Stimulated activated CD4-positive, alpha-beta T cell treated with anti-CD3 and anti-CD28 coated beads, Interleukin-12 subunit alpha, Interleukin-12 subunit beta, amount 100 ng/mL, for 48 hours (primary cell): ENCODE data around the gene COL10A1.
"Not testable (repeated sequence)": the region's sequence is repeated elsewhere in the genome, so short reads cannot be mapped to it uniquely, and the experiment has no call there.

Experiments used
- DNase-seq, 3 donors: peaks; one replicate each; pipeline ENCODE4 v3.0.0-alpha.2; 2020; ENCODE audit warnings: low read depth in 2 of 3, low spot score in 1 of 3

The COL10A1 gene

DNA sequence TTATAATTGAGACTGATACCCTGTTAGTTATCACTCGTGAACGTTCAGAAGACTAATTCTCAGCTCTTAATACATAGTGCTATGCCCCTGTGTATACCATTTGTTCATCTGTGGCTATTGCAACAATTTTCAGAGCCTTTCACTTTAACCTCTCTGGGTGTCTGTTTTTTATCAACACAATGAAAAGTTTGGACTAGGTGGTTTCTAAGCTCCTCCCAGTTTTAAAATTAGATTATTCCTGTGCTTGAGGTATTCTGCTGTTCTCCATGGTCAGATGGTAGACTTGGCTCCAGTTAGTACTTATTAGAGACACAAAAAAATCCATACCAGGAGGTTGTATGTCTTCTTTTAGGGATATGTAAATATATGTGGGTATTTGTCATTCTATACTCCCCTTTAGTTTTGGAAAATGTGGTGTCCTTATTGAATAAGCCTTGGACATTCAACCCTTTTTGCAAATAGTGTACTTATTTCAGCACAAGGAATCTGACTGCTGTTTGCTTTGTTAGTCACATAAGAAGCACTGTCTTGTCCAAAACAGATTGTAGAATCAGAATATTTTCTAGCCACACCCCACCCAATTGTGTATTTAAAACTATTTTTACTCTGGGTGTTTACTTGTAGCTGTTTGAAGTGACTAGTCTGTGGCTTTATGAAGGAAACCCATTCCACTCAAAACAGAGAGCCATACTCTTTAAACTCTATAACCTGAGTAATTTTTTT lies 2.0 kb upstream of the COL10A1 start:
- no peak for DNase-seq

DNA sequence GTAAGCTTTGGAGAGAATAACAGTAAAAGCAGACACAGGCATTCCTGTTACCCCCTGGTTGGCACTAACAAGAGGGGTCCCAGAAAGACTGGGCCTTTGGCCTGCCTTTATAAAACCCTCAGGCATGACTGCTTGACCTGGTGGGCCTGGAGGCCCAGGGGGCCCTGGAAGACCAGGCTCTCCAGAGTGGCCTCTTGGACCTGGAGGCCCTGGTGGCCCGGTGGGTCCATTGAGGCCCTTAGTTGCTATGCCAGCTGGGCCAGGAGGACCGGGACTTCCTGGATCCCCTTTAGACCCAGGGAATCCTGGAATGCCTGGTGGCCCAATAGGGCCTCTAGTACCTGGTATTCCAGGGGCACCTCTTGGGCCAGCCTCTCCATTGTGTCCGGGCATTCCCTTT lies 5.5 kb downstream of the COL10A1 start:
- DNase-seq, result no peak

DNA sequence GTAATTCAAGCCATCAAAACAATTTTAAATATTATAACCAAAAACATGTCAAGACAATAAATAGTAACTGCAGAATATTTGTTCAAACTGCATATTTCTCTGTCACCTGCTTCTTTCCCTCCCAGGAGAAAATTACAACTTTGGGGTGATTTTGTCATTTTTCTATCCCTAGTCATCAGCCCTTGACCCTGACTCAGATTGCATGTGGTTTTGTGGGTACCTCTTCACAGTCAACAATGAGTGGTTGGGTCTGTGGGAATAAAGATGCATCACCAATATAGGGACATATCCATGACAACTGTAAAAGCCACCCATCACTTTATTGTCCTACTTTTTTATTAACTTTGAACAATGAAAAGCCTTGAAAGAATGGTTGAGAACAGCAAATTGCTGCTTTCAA lies 7.3 kb downstream of the COL10A1 start:
- DNase-seq, result no peak

DNA sequence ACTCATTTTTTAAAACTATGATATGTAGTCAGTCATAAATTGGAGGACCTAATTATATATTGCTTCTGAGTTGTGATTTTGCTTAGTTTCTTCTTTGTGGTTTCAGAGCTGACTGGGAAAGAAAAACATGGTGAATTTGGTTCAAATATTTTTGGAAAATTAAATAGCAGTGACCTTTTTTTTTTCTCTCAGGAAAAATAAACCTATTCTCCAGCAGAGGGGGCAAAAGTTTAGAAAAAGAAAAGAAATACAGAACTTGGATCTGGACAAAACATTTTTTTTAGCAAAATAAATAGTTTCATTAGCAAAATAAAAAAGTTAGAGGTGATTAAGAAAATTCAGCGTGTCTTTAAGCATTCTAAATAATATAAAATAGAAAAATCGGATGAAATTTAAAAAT lies 10.2 kb downstream of the COL10A1 start:
- no peak for DNase-seq

DNA sequence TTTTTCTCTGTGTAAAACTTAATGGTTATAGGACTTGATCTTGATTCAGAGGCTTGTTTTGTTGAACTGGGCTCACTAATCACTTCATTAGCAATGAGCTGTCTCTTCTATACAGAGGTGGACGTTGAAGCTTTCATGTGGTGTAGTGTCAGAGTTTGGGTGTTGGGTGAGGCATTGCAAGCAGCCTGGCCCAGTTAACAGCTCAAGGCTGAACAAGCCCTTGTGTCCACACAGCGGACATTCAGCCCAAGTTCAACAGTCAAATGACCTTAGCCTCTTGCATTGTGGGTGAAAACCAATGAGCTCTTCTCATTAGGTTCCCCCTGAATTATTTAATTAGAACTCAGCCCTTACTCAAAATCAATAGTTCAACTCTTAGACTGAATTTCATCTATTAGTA lies 12.5 kb downstream of the COL10A1 start:
- no peak for DNase-seq

DNA sequence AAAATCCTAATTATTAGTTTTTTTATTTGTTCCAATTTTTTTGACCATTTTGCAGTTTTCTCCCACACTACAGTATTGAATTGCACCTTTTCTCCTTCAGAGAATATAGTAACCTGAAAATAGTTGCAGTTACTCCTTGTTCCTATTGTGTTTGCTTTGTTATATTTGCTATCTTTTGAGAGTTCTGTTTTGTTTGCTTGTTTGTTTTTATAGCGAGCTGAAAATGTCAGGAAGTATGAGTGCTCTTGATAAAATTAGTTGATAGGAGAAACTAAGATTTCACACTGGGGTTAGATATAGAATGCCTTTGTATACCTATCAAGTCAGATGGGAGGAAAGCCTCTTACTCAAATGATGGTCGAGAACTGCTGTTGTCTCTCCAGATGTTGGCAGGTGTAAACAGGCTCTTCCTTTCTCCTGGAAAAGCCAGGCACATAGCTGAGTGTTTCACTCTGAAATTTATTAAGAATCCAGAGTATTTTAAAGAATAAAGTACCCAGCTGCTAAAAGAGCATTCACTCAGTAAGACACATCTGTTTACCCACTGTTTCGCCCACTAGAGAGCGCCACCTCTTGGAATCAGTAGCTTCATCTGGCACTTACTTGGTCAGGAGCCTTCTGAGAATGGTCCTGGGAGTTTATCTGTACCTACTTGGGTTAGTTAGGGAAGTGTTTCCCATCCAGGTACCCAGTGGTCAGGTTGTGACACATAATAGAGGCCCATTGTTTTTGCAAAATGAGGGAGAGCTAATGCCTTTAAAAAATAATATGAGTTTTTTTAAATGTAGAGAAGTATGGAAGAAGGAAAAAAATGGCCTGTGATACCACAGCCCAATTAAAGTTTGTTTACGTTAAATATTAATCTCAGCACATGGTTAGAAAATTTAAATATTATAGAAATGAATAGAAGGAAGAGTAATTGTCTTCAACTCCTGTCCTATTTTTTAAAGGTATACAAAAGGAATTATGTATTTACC lies 14.1 kb downstream of the COL10A1 start:
- DNase-seq, result peak in 1 of 3 donors; percentile 22

DNA sequence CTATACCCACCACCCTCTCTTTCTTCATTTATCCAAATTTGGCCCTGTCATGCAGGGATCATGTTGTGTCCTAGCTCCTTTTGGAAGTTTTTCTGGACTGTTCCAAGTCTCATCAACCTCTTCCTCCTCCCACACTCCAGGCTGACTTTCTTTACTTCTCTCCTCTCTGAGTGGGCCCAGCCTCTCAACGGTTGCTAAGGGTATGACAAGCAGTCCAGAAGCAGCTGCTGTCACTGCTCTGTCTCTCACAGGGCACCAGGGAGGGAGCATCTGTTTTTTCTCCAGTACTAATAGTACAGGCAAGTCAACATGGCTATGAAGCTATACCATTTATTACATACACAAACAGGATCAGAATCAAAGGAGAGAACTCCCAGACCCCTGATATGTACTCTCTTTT lies 17.1 kb downstream of the COL10A1 start:
- no peak for DNase-seq

DNA sequence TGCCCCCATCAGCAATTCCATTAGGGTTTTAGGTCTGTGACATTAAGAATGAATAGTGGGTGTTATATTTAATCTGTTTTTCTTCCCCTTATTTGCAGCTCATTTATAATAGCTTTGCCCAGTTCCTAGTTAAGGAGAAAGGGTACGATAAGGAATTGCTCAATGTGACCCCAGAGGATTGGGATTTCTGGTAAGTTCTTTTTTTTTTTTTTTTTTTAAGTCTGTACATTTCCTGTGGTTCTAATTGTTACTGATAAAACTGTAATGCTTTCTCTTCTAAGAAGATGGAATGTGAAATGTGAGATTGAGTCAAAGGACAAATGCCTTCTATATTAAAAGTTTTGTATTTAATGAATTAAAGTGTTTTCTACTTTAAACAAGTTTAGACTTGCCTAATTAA lies 19.8 kb downstream of the COL10A1 start:
- no peak for DNase-seq

DNA sequence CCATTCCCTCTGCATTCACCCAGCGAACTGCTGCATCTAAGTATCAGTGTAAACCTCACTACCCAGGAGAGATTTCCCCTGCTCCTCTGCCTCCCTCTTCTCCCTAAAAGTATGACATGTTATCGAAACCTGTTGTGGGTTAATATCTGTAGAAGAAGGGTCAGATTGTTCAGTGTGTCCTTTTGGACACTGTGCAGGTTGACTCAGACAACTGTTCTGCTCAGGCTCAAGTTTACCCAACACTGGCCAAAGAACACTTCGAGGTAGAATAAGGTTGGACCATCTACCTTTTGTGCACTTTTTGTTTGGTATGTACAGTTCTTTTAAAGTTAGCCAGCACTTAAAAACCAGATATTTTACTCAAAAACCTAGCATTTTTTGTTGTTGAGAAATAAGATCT lies 20.7 kb downstream of the COL10A1 start:
- no peak for DNase-seq

DNA sequence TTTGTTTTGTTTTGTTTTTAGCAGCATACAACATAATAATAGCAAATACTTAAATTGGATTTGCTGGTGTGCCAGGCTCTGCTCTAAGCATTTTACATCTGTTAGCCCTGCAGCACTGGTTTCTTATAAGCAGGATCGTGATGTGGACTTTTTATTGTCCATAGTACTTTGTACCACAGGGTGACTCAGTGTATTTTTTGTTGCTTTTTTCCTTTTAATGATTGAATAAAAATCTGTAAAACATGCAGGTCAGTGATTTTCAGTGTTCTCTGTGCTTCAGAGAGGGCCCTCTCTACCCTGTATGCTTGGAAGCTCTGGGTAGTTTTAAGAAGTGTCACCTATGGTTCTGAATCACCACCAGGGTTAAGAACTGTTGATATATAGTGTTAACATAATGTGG lies 21.3 kb downstream of the COL10A1 start:
- no peak for DNase-seq

DNA sequence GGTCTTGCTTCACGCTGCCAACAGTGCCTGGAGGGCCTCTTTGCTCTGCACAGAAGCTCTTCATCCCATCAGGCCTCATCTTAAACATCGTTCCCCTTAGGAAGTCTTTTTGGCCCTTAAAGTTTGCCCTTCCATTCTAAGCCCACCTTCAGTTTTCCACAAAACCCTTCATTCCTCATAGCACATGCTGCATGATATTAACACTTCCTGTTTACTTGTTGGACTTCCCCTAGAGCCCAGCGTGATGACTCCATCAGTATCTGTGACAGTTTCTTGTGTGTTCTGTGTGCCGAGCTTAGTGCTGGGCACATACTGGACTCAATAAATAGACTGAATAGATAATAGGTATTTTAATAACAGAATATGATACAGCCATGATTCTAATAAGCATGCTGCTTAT lies 23.1 kb downstream of the COL10A1 start:
- DNase-seq, result no peak

DNA sequence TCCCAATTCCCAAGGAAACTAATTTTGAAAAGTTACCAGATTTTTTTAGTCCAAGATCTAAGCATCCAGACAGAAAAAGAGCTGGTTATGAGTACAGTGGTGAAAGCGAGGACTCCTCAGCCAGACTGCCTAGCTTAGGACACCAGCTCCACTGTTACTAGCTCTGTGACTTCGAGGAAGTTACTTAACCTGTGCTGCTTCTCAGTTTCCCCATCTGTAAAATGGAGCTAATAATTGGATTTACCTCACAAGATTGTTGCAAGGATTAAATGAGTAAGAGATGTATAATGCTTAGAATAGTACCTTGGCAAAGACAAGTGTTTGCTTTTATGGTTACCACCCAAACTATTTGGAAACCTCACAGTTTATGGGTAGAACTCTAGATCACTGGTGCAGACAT lies 24.1 kb downstream of the COL10A1 start:
- DNase-seq, result no peak

DNA sequence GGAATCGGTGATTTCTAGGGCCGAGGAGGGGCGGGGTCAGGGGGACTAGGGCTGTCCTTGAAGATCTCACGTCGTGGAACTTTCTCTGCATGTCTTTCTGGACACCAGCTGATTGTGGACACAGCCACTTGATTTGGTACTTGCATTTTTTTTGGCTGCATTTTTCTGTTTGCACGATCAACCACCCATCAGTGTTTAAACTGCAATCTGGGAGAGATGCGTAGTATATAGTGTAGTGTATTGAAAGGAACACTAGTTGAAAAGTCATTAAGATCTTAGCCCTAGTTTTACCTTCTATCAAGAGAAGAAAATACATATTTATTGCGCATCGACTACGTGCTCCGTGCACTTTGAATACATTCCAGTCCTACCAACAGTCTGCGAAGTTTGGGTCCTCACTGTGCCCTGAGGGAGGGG lies 24.6 kb downstream of the COL10A1 start:
- DNase-seq, result peak in 1 of 3 donors; percentile 61

DNA sequence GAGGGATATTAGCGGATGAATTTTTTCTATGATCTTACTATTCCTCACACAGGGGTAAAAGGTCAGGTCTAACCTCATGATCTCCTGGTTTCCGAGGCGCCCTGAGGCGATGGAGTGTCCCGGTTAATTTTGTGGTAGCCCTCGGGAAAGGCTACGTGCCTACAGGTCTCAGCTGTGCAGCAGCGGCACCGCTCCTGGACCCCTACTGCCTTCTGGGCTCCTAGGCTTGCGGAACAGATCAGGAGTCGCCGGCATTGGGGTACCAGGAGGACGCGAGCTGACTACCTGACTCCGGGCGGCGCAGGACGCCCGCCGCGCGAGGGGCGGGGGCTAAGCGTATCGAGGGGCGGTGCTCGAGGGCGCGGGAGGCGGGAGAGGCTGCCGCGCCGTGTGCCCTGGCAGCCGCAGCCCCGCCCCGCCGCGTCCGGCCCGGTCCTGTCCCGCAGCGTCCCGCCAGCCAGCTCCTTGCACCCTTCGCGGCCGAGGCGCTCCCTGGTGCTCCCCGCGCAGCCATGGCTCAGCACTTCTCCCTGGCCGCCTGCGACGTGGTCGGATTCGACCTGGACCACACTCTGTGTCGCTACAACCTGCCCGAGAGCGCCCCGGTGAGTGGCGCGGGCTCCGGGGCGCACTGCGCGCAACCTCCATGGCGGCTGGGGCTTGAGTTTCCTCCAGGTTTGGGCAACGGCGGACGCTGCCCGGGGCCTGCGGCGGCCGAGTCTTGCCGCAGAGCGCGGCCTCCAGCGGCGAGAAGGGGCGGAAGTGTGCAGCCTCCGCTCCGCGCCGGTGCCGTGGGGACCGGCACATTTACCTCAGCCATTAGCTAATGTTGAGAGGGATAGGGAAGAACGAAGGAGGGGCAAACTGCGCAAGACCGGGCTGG lies 25.3 kb downstream of the COL10A1 start, which contains the start of gene NT5DC1:
NT5DC1 (plus strand) TSS at position 435 of the 883 bp plus-strand sequence; CDS start at position 513, 78 bp downstream.
- DNase-seq, result peak; percentile 67 to 80 (median 67)

DNA sequence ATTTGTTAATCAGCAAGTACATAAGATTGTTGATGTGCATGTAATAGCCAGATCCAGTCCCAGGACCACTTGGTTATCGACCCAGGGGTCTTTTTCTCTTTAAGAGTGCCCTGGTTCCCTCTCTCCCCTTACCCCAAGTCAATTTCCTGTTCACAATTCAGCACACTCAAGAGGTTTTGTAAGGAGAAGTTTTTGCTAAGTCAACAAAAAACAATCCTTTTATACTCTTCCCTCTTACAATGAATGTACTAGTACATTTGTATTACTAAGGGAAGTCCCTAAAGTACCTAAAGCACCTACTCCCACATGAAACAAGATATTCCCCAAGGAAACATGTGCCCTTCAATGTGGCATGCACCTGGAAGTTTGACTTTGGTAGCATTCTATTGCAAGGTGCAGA lies 26.9 kb downstream of the COL10A1 start:
- DNase-seq, result no peak

DNA sequence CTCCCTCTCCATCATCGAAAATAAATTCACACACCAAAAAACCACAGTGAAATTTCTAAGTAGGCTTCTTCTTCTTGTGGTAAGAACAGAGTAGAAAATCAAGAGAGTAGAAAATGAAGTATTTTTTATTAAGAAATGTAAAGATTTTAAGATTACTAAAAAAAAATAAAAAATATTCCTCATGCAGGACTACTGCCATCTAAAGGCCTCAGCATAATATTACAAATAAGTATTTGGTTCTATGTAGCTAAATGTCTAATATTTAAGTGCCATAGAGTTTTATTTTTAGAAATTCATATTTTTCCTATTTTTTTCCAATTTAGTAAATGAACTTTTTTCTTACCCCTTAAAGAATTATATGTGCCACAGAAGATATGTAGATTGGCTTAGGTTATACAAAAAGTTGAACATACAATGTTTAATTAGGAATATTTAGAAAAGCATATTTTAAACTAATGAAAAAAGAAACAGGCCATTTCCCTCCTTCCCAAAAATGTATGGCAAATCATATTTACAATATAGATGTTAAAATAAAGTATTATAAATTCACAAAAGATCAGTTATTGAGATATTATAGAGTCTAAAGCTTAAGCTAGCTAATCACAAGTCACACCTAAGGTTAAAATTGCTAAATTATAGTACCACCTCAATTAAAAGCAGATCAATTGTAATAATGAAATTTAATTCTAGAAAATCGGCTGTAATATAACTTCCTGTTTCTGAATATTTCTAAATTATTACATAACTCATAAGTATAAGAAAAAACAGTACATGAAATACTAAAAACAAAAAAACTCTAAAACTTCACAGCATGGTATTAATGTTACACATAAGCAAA lies 28.7 kb downstream of the COL10A1 start:
- DNase-seq, result no peak

DNA sequence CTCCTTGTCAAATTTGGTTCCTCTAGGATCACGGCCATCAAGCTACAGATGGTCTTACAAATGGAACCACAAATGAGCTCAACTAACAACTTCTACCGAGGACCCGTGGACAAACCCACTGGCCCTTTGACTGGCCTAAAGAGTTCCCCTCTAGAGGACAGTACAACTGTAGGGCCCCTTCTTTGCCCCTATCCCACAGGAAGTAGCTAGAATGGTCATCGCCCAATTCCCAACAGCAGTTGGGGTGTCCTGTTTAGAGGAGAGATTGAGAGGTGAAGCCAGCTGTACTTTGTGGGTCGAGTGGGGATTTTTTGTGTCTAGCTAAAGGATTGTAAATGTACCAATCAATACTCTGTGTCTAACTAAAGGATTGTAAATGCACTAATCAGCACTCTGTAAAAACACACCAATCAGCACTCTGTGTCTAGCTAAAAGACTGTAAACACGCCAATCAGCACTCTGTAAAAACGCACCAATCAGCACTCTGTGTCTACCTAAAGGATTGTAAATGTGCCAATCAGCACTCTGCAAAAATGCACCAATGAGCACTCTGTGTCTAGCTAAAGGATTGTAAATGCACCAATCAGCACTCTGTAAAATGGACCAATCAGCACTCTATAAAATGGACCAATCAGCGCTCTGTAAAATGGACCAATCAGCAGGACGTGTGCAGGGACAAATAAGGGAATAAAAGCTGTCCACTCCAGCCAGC lies 29.7 kb downstream of the COL10A1 start:
- not testable (repeated sequence) for DNase-seq

DNA sequence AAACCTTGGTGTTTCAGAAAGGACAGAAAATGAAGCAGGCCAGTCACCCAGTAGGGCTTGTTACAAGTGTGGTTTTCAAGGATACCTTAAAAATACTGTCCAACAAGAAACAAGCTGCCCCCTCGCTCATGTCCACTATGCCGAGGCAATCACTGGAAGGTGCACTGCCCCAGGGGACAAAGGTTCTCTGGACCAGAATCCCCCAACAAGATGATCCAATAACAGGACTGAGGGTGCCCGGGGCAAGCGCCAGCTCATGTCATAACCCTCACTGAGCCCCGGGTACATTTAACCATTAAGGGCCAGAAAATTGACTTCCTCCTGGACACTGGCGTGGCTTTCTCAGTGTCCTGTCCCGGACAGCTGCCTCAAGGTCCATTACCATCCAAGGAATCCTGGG lies 31.9 kb downstream of the COL10A1 start:
- no peak for DNase-seq

DNA sequence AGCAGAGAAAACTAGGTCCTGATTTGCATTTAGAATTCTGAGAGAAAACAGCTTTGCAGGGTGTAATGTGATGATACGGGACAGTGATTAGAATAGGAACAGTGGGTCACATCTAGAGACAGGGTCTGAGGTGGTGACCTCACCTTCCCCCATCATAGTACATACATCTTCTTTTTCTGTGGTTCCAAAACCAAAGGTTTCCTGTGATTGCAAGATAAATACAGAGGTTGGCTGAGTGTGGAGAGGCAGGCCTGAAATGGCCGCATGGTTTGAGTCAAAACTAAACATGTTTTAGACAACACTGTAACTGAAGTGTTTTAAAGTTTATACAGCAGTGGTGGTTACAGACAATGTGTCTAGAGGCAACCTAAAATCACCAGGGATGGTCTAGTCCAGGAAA lies 35.7 kb downstream of the COL10A1 start:
- no peak for DNase-seq

DNA sequence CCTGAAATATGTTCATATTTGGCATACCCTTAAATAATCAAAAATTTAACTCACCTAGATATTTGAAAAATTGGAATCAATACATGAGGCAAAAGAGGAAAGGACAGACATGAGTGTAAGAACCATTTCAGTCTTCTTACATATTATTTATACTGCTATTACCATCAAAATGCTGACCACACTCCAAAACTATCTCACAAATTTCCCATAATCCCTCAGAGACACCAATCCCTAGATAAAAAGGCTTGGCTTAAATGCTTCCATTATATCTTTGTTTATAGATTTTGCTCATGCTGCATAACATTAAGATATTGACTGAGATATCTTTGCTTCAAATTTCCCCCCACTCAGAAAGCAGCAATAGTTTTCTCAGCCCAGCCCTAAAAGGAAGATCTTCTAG lies 37.0 kb downstream of the COL10A1 start:
- DNase-seq, result no peak
